Activated CD8-positive, alpha-beta memory T cell treated with anti-CD3 and anti-CD28 coated beads, Interleukin-2, amount 50 U/mL, for 1 hour (primary cell): ENCODE results near the gene CA5A.
A peak's percentile ranks its signal among the peaks of the same experiment; 100 is the strongest.
"Not testable (repeated sequence)": the region's sequence is repeated elsewhere in the genome, so short reads cannot be mapped to it uniquely, and the experiment has no call there.

Experiments used
- DNase-seq: peaks from one replicate; pipeline ENCODE4 v3.0.0-alpha.2; 2020; ENCODE audit errors: extremely low read depth

The CA5A gene

GRCh38 chr16:87868254-87869029 lies 67.9 kb downstream of the CA5A start:
- peak; percentile 35 for DNase-seq

DNA sequence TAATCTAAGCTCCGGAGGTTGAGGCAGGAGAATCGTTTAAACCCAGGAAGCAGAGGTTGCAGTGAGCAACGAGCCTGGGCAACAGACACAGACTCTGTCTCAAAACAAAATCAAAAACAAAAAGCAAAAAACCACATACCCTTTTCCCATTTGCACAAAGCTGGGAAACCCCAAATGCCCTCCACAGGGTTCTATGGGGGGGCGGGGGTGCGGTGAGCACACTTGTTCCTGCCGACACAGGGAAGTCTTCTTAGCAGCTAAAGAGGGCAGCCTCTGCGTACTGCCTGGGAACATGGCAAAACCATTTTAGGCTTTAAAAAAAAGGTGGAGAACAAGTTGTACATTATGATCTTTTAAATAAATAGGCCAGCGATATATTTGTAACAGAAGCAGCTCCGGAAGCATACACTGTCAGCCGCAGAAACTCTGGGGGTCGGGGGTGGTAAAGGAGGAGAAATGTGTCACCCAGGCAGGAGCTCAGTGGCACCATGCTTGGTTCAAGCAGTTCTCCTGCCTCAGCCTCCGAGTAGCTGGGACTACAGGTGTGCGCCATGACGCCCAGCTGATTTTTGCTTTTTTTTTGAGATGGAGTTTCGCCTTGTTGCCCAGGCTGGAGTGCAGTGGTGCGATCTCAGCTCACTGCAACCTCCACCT lies 70.3 kb downstream of the CA5A start:
- not testable (repeated sequence) for DNase-seq

- no peak for DNase-seq
Measured at GRCh38 chr16:87864331-87864989, 71.9 kb downstream of the CA5A start.

- DNase-seq: not testable (repeated sequence)
Measured at GRCh38 chr16:87863327-87863635, 73.0 kb downstream of the CA5A start.

- DNase-seq: not testable (repeated sequence)
Measured at GRCh38 chr16:87862597-87863326, 73.6 kb downstream of the CA5A start.

DNA sequence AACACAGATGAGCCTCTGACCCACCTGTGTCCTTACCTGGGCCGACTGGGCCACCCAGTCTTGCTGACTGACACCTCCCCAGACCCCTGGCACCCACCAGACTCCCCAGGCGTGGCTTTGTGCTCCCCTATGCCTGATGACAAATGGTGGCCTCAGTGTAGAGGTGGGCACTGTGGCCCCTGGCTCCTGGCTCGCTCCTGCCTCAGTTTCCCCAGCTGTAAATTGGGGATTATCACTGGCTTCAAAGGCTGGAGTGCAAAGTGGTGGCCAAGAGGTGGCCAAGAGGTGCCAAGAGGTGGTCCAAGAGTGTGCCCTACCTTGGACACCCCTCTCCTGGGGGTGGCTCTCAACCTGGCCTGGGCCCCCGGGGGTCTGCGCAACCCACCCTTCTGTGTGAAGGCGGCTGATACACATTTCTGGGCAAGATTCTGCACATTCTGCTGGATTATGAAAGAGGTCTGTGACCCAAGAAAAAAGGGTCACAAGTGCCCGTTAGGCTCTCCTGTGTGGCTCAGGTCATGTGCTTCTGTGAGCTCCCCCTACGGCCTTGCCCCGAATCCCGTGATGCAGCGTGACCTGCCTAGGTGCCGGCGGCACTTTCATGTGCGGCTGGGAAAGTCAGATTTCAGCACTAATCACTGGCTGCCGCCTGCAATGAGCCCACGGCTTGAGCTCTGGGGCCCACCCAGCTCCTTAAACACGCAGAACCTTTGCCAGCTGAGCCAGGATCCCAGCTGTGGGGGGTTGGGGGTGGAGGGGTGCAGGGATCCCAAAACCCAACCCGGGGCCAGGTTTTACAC lies 74.8 kb downstream of the CA5A start:
- DNase-seq: not testable (repeated sequence)

GRCh38 chr16:87860553-87861299 lies 75.6 kb downstream of the CA5A start:
- no peak for DNase-seq

GRCh38 chr16:87858151-87858993 lies 78.0 kb downstream of the CA5A start:
- not testable (repeated sequence) for DNase-seq

GRCh38 chr16:87856791-87857228 lies 79.5 kb downstream of the CA5A start:
- no peak for DNase-seq

DNA sequence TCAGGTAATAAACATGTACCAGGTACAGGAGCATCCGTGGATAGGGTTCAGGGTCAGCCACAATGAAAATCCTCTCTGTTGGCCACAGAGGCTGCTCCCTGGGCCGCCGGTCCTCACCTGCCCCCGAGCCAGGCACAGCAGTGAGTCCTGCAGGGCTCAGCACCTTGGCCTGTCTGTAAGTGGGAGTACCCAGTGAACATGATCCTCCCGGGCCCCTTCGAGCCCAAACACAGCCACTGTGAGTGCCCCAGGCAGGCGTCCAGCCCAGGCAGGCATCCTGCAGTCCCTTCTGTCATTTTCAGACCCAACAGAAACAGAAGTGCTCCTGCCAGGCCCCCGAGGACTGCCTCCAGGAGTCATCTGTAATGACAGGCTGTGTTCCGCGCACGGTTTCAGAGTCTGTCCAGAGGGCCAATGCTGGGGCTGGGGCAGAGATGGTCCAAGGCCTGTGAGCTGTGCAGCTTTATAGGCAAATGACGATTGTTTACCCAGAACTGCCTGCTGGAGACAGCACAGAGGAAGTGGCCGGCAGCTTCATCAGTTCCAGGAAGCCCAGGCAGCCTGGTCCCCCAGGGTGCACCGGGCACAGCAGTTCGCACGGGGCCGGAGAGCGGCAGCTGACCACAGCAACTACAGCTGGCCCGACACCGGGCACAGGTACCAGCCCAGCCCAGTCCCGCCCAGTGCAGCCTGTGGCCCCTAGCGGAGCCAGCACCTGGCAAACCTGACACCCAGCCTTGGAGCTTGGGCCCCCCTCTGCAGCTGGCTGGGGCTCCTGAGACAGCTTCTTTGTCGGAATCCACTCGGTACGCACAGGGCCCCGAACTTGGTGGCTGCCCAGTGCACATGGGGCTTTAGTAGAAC lies 80.2 kb downstream of the CA5A start:
- no peak for DNase-seq

DNA sequence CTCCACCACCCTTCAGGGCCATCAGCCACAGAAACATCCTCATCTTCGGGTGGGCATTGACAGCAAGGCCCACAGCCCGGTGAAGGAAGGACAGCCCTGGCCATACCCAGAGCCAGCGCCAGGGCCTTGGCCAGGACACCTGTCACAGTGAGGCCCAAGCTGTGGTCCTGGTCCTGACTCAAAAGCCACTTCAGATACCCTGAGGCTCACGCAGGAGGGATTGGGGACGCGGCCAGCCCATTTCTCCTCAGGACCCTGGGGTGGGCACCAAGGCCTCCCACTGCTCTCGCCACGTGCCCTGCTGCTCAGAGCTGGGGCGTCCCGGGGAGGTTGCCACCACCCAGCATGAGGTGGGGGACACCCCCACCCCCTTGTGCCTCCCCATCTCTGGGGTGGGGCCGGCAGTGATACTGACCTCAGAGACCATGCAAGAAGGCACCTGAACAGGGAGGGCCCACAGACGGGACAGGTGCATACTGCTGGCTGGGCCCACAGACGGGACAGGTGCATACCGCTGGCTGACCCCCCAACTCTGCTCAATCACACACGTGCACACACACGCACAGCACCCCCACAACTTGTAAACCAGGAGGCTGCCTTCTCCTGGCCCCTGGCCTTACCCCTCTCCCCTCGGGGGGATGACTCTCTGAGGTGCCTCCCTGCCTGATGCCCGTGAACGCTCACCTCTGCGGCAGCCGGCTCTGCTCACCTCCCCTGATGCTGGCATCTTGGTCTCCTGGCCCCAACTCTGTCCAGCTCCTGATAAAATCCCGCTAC lies 81.2 kb downstream of the CA5A start:
- DNase-seq: no peak

DNA sequence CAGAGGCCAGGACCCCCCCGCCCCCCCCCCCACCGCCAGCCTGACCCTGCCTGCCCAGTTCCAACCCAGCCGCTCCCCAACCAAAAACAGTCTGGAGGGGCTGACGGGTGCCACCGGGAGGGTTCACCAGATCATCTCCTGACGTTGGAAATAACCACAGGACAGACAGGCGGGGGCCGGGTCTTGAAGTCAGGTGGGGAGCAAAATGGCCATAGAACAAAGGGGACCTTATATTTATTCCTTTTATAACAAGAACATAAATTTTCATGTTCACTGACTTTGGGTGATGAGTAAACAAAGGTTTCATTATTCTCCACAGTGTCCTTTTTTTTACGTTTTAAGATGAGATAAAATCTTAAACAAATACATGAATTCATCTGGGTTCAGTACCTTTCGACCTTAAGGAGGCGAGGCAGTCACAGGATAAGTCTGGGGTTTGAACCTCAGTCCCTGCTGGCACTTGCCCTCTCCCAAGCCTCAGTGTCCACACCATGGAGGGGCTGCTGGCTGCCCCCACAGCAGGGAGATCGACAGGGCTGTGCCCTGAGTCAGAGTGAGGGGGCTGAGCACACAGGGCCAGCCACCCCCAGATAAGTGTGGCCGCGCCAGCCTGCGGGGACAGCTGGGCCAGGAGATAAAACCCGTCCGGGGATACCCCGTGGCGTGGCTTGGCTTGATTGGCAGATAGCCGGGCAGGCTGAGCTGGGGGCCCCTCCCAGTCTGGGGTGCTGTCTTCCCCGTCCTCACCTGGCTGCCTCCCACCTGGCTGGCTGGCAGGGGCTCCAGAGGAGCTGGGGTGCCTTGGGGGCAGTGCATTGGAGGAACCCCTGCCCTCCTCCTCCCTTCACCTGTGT lies 82.0 kb downstream of the CA5A start:
- no peak for DNase-seq

DNA sequence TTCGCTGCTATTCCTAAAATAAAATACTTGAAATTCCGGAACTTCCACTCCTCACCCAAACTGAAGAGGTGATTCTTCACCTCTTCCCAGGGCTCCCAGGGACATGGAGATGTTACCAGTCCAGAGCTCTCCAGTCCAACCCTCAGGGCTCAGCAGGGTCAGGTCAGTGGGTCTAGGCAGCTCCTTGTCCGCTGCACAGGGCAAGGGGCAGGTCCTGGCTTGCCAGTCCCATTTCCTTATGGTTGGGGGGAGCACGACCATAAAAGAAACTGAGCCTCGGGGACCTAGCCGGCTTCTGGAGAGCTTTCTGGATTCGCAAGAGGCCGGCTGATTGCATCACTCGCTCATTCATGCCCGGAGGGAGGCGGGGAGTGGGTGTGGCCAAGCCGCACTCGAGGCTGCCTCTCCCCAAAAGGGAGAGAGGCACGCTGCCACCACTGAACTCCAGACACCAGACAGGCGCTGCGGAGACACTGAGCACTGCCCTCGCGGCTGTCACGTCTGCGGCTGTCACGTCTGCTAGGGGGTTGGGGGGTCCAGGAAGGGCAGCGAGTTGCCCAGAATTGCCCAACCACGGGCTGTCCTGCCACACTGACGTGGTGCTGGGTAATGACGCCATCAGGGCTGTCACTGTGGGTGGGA lies 82.8 kb downstream of the CA5A start:
- DNase-seq: peak; percentile 81

GRCh38 chr16:87851601-87852000 lies 84.7 kb downstream of the CA5A start:
- no peak for DNase-seq

GRCh38 chr16:87851141-87851587 lies 85.2 kb downstream of the CA5A start:
- DNase-seq: no peak
